ENCODE data around the gene NTSR2.

Gene NTSR2

DNA sequence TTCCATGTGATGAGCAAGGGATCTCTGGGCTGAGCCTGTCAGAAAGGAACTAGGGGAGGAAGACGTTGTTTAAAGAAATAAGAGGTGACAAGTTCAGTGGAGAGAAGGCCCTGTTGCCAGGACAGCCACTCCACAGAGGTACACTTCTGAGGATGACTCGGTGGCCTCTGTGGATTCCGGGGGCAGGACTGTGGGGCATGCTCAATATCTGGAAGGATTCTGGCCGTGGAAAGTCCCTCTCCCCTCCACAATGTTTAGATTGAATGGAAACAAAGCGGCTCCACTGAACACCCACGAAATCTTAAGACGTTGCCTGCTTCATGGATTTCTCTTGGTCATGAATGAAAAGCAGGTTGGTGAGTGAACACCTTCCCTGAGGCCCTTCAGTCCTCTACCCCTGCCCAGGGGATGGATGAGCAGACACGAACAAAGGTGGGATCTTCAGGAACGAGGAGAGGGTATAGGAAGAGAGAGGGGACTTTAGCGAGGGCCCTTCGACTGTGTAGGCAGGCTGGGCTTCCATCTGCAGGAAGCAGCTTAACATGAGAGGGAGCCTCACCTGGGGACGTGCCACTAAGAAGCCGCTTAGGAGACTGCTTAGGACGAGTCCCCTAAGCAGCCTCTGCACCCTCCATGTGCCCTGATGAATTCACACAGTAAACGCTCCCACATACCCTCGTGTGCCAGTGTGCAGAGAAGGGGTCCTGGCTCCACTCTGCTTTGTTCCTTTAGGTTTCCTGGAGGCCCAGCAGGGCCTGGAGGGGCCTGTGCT, 1.9 kb downstream of the NTSR2 start:
- POLR2A ChIA-PET: no interaction called here
- CTCF ChIA-PET: no interaction called here
- no peak for DNase-seq (ENCODE audit: extremely low spot score)
- no peak for TF ChIP-seq ZNF384 (IDR thresholded peaks at IDR 0.05)
- no peak for TF ChIP-seq ELF4 (IDR thresholded peaks at IDR 0.05)
- TF ChIP-seq LEF1 (IDR thresholded peaks at IDR 0.05; ENCODE audit: borderline replicate concordance): no peak
- TF ChIP-seq FOXK2 (IDR thresholded peaks at IDR 0.05): no peak
- TF ChIP-seq NFRKB (IDR thresholded peaks at IDR 0.05): no peak
- no peak for TF ChIP-seq ARNT (IDR thresholded peaks at IDR 0.05)

DNA sequence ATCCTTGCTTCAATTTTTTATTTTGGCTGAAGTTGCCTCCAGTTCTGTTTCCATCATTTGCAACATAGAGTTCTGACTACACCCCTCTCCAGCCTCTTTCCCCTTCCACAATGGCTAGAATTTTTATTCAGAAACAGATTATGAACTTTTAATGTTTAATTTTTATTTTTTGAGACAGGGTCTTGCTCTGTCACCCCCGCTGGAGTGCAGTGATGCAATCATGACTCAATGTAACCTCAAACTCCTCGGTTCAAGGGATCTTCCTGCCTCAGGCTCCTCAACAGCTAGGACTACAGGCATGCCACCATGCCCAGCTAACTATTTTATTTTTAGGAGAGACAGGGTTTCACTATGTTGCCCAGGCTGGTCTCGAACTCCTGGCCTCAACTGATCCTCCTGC, 2.8 kb downstream of the NTSR2 start:
- POLR2A ChIA-PET: no interaction called here
- TF ChIP-seq CTBP1 (IDR thresholded peaks at IDR 0.05; ENCODE audit: borderline replicate concordance) (no peak), FOXK2 (IDR thresholded peaks at IDR 0.05) (no peak), FOXA1 (IDR thresholded peaks at IDR 0.05) (no peak), NFRKB (IDR thresholded peaks at IDR 0.05) (no peak), LEF1 (IDR thresholded peaks at IDR 0.05; ENCODE audit: borderline replicate concordance) (no peak), SP1 (IDR thresholded peaks at IDR 0.05) (no peak), HDGF (IDR thresholded peaks at IDR 0.05; ENCODE audit: borderline replicate concordance) (no peak), FOXM1 (IDR thresholded peaks at IDR 0.05; ENCODE audit: borderline replicate concordance) (no peak), ZNF384 (IDR thresholded peaks at IDR 0.05) (no peak), ARNT (IDR thresholded peaks at IDR 0.05) (no peak), BHLHE40 (IDR thresholded peaks at IDR 0.05; ENCODE audit: borderline replicate concordance) (no peak)
- TF ChIP-seq, protein P1, sequence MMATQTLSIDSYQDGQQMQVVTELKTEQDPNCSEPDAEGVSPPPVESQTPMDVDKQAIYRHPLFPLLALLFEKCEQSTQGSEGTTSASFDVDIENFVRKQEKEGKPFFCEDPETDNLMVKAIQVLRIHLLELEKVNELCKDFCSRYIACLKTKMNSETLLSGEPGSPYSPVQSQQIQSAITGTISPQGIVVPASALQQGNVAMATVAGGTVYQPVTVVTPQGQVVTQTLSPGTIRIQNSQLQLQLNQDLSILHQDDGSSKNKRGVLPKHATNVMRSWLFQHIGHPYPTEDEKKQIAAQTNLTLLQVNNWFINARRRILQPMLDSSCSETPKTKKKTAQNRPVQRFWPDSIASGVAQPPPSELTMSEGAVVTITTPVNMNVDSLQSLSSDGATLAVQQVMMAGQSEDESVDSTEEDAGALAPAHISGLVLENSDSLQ (IDR thresholded peaks at IDR 0.05): no peak
- CTCF ChIA-PET: no interaction called here
- no peak for DNase-seq (ENCODE audit: extremely low spot score)

DNA sequence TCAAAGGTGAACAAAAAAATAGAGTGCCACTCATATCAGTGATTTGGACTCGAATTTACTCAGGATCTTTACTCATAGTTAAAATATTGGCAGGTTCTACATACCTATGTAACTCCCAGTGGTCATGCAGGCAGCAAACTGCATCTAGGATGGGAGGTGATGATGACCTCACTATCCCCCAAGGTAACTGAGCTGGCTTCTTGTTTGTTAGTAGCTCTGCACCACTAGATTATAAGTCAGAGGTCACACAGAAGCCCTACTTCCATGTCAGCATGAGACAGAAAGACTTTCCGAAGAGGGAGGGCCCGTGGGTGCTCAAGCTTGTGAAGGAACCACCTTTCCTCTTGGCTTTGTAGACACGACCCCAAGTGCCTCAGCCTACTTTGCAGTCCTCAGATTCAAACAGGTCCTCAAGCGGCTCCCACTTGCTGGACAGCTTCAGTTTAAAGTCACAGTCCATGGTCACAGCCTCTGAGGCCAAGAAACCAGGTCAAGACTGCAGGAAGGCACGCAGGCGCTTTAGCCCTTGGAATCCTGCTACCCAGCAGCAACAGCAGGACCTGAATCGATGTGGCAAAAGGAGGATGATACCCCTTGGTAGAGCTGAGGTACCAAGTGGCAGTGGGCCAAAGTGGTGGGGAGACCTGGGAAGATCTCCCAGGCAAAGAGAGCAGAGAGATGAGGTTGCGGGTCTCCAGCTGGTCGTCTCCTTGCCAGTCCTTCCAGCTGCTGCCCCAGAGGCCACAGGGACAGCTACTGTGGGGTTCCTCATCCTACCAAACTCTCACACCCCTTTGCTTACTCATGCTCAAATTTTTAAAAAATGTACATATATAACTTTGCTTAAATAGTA, 4.3 kb downstream of the NTSR2 start:
- no peak for TF ChIP-seq TARDBP (IDR thresholded peaks at IDR 0.05)
- TF ChIP-seq LEF1 (IDR thresholded peaks at IDR 0.05; ENCODE audit: borderline replicate concordance): no peak
- no peak for TF ChIP-seq L3MBTL2 (conservative IDR thresholded peaks at IDR 0.05)
- no peak for TF ChIP-seq SP1 (IDR thresholded peaks at IDR 0.05)
- TF ChIP-seq FOXA1 (IDR thresholded peaks at IDR 0.05): no peak
- TF ChIP-seq BHLHE40 (IDR thresholded peaks at IDR 0.05; ENCODE audit: borderline replicate concordance): no peak
- TF ChIP-seq NFRKB (IDR thresholded peaks at IDR 0.05): no peak
- no peak for TF ChIP-seq SUZ12 (IDR thresholded peaks at IDR 0.05)
- no peak for TF ChIP-seq CTBP1 (IDR thresholded peaks at IDR 0.05; ENCODE audit: borderline replicate concordance)
- no peak for TF ChIP-seq FOXM1 (IDR thresholded peaks at IDR 0.05; ENCODE audit: borderline replicate concordance)
- no peak for DNase-seq (ENCODE audit: extremely low spot score)
- POLR2A ChIA-PET: no interaction called here
- CTCF ChIA-PET: interaction anchor here (0.9 kb wide), 1 partner anchor 22 kb away, joined by 3 read pairs; no protein-coding TSS in a partner anchor

DNA sequence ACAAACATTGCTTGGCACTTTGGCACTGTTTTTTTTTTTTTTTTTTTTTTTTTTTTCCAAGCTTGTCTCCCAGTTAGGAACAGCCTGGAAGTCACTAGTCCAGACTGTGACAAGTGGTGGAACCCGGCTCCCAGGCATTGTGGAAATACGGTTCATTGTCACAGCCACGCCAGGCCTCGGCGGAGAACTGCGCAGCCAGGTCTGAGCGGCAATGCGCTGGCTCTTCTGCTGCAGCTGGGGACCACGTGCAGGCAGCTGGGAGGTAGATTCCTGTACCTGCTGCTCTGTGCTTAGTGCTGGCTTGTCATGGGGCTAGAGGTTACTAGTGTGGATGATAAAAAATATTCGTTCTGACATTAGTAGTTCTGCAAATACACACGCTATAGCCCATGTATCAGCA, 5.0 kb downstream of the NTSR2 start:
- CTCF ChIA-PET: no interaction called here
- POLR2A ChIA-PET: no interaction called here
- no peak for DNase-seq (ENCODE audit: extremely low spot score)
- no peak for TF ChIP-seq ZNF384 (IDR thresholded peaks at IDR 0.05)
- TF ChIP-seq, protein P1 (IDR thresholded peaks at IDR 0.05): no peak
- no peak for TF ChIP-seq ARNT (IDR thresholded peaks at IDR 0.05)
- no peak for TF ChIP-seq L3MBTL2 (conservative IDR thresholded peaks at IDR 0.05)
- no peak for TF ChIP-seq ELF4 (IDR thresholded peaks at IDR 0.05)
- no peak for TF ChIP-seq FOXA1 (IDR thresholded peaks at IDR 0.05)
- TF ChIP-seq SUZ12 (IDR thresholded peaks at IDR 0.05): no peak
- no peak for TF ChIP-seq BHLHE40 (IDR thresholded peaks at IDR 0.05; ENCODE audit: borderline replicate concordance)

DNA sequence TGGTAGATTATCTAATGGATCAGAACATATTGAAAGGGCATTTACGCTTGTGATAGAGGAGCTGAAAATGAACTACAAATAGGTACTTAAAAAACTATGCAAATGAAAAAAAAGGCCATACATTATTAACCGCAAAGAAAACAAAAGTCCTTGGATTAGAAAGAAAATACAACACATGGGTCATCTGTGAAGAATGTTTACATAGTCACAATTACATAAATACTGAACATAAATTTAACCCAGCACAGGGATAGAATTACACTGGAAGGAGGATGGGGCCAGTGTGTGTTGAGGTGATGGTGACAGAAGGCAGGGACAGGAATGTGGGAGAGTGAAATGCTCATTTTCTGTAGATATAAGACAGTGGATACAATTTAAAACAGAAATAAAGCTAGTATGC, 6.6 kb downstream of the NTSR2 start:
- no peak for TF ChIP-seq LEF1 (IDR thresholded peaks at IDR 0.05; ENCODE audit: borderline replicate concordance)
- no peak for TF ChIP-seq TARDBP (IDR thresholded peaks at IDR 0.05)
- TF ChIP-seq BHLHE40 (IDR thresholded peaks at IDR 0.05; ENCODE audit: borderline replicate concordance): no peak
- TF ChIP-seq, protein P1 (IDR thresholded peaks at IDR 0.05): no peak
- no peak for TF ChIP-seq NFRKB (IDR thresholded peaks at IDR 0.05)
- TF ChIP-seq ARNT (IDR thresholded peaks at IDR 0.05): no peak
- no peak for TF ChIP-seq ELF4 (IDR thresholded peaks at IDR 0.05)
- no peak for TF ChIP-seq SP1 (IDR thresholded peaks at IDR 0.05)
- TF ChIP-seq FOXA1 (IDR thresholded peaks at IDR 0.05): no peak
- no peak for TF ChIP-seq L3MBTL2 (conservative IDR thresholded peaks at IDR 0.05)
- no peak for TF ChIP-seq FOXK2 (IDR thresholded peaks at IDR 0.05)
- no peak for TF ChIP-seq FOXM1 (IDR thresholded peaks at IDR 0.05; ENCODE audit: borderline replicate concordance)
- TF ChIP-seq HDGF (IDR thresholded peaks at IDR 0.05; ENCODE audit: borderline replicate concordance): no peak
- no peak for TF ChIP-seq SUZ12 (IDR thresholded peaks at IDR 0.05)
- no peak for TF ChIP-seq ZNF384 (IDR thresholded peaks at IDR 0.05)
- no peak for TF ChIP-seq CTBP1 (IDR thresholded peaks at IDR 0.05; ENCODE audit: borderline replicate concordance)
- POLR2A ChIA-PET: no interaction called here
- CTCF ChIA-PET: no interaction called here
- DNase-seq (ENCODE audit: extremely low spot score): no peak

DNA sequence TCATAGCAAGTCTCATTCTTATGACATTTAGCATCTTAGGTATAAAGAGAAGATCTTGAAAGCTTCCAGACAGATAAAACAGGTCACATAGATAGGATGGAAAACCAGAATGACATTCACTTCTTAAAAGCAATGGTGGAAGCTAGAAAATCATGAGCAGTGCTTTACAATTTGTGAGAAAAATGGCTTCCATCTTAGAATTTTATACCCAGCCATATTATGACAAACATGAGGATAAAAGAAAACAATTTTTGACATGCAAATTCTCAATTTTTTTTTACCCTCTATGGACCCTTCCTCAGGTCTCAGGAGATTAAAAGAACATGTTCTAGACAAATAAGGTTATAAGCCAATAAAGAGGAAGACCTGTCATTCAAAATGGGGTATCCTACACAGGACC, 7.1 kb downstream of the NTSR2 start:
- CTCF ChIA-PET: no interaction called here
- TF ChIP-seq, protein P1 (IDR thresholded peaks at IDR 0.05): no peak
- TF ChIP-seq ELF4 (IDR thresholded peaks at IDR 0.05): no peak
- POLR2A ChIA-PET: no interaction called here
- DNase-seq (ENCODE audit: extremely low spot score): no peak
